ENCODE measurements around the gene ZNF687.

ZNF687 gene

GRCh38 chr1:151314137-151314875 lies 32.2 kb downstream of the ZNF687 start:
- no peak for DNase-seq

- no peak for DNase-seq
These were observed 33.6 kb downstream of the ZNF687 start for GRCh38 chr1:151315565-151316235.

- DNase-seq, result no peak
These were observed 36.9 kb downstream of the ZNF687 start for GRCh38 chr1:151318975-151319374.

- DNase-seq, result no peak
These were observed 42.4 kb downstream of the ZNF687 start for GRCh38 chr1:151324390-151324930.

GRCh38 chr1:151325231-151325630 lies 43.1 kb downstream of the ZNF687 start:
- DNase-seq, result no peak

GRCh38 chr1:151325646-151326429 lies 43.7 kb downstream of the ZNF687 start:
- no peak for DNase-seq

GRCh38 chr1:151326619-151327222 lies 44.6 kb downstream of the ZNF687 start:
- DNase-seq, result peak; percentile 73

GRCh38 chr1:151327223-151327902 lies 45.3 kb downstream of the ZNF687 start, which contains the start of gene PI4KB:
Gene PI4KB, minus strand, starts transcription at chr1:151327416. Its CDS starts 10,935 bp downstream, at chr1:151316481.
- peak; percentile 88 for DNase-seq

- peak; percentile 49 for DNase-seq
These were observed 46.0 kb downstream of the ZNF687 start for GRCh38 chr1:151327903-151328674.

- no peak for DNase-seq
These were observed 52.7 kb downstream of the ZNF687 start for GRCh38 chr1:151334822-151335221.

GRCh38 chr1:151336556-151336955 lies 54.5 kb downstream of the ZNF687 start:
- no peak for DNase-seq

- peak; percentile 55 for DNase-seq
These were observed 59.0 kb downstream of the ZNF687 start for GRCh38 chr1:151340870-151341754.
